Measurements from ENCODE around the gene NCOA3. TPM values are rescaled to one million over a fixed set of nuclear protein-coding genes. Genes with fewer than 3 reads are reported as not detected.
A peak's percentile ranks its signal among the peaks of the same experiment; 100 is the strongest.

Gene NCOA3
- total RNA-seq = 10 to 100 TPM; 27.6 to 32.5 TPM
- polyA plus RNA-seq (ENCODE audit: insufficient read depth, low read depth, low replicate concordance) = 18.1 TPM
- long read RNA-seq, donor 1 = 0 reads
- long read RNA-seq, donor 2, partial matches to known transcripts = 14 of 14 reads
- long read RNA-seq, donor 2, other reads (novel, unspliced or antisense) = 0 of 14 reads

DNA sequence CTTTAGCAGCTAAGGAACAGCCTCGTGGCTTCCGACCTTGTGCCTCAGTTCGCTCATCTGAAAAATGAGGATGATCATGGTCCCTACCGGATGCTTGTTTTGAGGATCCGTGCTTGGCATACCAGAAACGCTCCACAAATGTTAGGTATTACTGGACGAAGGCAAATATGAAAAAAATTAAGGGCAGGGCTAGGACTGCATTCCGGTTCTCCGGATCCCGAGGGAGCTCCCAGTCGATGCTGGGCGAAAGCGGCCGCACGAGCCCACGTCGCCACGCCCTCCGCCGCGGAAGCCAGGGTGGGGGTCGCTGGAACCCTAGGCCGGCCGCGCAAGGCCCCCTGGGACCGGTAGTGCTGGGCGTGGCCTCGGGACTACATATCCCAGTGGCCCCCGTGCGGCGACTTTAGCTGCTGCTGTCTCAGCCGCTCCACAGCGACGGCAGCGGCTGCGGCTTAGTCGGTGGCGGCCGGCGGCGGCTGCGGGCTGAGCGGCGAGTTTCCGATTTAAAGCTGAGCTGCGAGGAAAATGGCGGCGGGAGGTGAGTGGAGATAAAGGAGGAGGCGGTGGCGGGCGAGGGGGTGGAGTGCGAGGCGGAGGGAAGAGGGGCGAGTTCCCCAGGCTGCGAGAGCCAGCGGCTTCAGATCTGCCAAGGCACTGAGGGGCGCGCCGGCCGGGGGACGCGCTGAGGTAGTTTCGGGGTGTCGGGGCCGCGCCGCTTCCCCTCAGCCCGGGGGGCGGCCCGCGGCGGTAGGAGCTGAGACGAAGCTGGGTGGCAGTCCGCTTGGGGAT lies at the start of gene NCOA3:
NCOA3 (plus strand) TSS at position 406 of the 789 bp plus-strand sequence. CDS start 120,361 bp downstream, outside the sequence.
- Histone ChIP-seq H3K9me3 (no peaks in the 10 kb centered on the region), H3K4me1 (peaks cover 16% of the 10 kb centered on the region), H3K27me3 (no peaks in the 10 kb centered on the region), H3K36me3 (ENCODE audit: low read depth, missing control alignments) (no peaks in the 10 kb centered on the region), H3K27ac (peak within 1 kb of the TSS; percentile 95), H3K4me3 (peak within 1 kb of the TSS; percentile 95 to 98)
- DNase-seq = peak; percentile 98
- TF ChIP-seq POLR2A (IDR thresholded peaks at IDR 0.05) = peak; percentile 15
- TF ChIP-seq, protein P1, sequence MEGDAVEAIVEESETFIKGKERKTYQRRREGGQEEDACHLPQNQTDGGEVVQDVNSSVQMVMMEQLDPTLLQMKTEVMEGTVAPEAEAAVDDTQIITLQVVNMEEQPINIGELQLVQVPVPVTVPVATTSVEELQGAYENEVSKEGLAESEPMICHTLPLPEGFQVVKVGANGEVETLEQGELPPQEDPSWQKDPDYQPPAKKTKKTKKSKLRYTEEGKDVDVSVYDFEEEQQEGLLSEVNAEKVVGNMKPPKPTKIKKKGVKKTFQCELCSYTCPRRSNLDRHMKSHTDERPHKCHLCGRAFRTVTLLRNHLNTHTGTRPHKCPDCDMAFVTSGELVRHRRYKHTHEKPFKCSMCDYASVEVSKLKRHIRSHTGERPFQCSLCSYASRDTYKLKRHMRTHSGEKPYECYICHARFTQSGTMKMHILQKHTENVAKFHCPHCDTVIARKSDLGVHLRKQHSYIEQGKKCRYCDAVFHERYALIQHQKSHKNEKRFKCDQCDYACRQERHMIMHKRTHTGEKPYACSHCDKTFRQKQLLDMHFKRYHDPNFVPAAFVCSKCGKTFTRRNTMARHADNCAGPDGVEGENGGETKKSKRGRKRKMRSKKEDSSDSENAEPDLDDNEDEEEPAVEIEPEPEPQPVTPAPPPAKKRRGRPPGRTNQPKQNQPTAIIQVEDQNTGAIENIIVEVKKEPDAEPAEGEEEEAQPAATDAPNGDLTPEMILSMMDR (IDR thresholded peaks at IDR 0.05) = peak; percentile 46 to 83 (median 62)
- intact Hi-C loops (cut with DNase I; ENCODE audit: low total_unique reads) = no loop called here
- 0 to 2% methylated on average over 27 to 48 of the region's 74 CpGs for WGBS, 2 donors

DNA sequence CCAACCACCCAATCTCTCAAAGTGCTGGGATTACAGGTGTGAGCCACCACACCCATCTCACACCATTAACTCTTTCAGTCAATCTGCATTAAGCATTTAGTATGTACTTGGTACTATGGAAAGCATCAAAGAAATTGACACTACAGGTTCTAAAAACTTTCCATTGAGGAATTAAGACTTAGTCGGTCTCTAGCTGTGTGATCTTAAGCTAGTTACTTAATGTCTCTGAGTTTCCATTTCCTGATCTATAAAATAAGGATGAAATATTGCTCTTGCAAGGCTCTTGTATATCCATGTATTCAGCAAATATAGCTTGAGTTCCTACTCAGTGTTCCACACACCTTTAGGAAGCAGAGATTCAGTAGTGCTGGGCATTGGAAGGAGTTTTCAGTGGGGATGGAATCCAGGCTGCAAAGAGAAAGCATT lies 48.9 kb upstream of the NCOA3 start:
- no peak overlapping the region for H3K4me3 ChIP-seq

DNA sequence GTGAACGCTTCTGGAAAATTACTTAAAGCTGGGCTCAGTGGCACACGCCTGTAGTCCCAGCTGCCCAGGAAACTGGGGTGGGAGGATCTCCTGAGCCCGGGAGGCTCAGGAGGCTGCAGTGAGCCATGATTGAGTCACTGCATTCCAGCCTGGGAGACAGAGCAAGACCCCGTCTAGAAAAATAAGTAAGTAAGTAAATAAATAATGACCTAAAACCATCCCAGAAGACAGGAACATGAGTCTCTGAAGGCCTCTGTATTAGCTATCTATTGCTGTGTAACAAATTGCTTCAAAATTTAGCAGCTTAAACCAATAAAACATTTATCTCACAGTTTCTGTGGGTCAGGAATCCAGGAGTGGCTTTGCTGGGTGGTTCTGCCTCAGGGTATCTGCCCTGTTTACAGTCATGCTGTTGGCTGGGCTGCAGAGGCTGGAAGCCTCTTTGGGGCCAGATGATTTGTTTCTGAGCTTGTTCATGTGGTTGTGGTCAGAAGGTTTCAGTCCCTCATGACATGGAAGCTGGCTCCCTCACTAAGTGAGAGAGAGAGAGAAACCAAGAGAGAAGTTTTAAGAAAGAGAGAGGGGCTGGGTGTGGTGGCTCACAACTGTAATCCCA lies 48.4 kb upstream of the NCOA3 start:
- Histone ChIP-seq H3K36me3 (ENCODE audit: low read depth, missing control alignments) (no peaks in the 10 kb centered on the region), H3K27me3 (no peaks in the 10 kb centered on the region), H3K9me3 (no peaks in the 10 kb centered on the region), H3K4me3 (no peak overlapping the region), H3K4me1 (no peaks in the 10 kb centered on the region), H3K27ac (no peak overlapping the region)
- intact Hi-C loops (cut with DNase I; ENCODE audit: low total_unique reads) = no loop called here
- no peak for TF ChIP-seq POLR2A (IDR thresholded peaks at IDR 0.05)
- TF ChIP-seq, protein P1 (IDR thresholded peaks at IDR 0.05) = no peak
- no peak for DNase-seq
- 72 to 75% methylated on average over 4 of the region's 4 CpGs for WGBS, 2 donors

More for the DNA sequence above, 48.9 kb upstream of the NCOA3 start:
- DNase-seq = no peak
- H3K9me3 ChIP-seq = no peaks in the 10 kb centered on the region
- intact Hi-C loops (cut with DNase I; ENCODE audit: low total_unique reads) = no loop called here
- no peaks in the 10 kb centered on the region for H3K27me3 ChIP-seq
- H3K27ac ChIP-seq = no peak overlapping the region
- H3K36me3 ChIP-seq (ENCODE audit: low read depth, missing control alignments) = no peaks in the 10 kb centered on the region
- H3K4me1 ChIP-seq = no peaks in the 10 kb centered on the region
- TF ChIP-seq POLR2A (IDR thresholded peaks at IDR 0.05) = no peak
- TF ChIP-seq, protein P1 (IDR thresholded peaks at IDR 0.05) = no peak
- 94 to 97% methylated on average over 1 of the region's 1 CpG for WGBS, 2 donors

DNA sequence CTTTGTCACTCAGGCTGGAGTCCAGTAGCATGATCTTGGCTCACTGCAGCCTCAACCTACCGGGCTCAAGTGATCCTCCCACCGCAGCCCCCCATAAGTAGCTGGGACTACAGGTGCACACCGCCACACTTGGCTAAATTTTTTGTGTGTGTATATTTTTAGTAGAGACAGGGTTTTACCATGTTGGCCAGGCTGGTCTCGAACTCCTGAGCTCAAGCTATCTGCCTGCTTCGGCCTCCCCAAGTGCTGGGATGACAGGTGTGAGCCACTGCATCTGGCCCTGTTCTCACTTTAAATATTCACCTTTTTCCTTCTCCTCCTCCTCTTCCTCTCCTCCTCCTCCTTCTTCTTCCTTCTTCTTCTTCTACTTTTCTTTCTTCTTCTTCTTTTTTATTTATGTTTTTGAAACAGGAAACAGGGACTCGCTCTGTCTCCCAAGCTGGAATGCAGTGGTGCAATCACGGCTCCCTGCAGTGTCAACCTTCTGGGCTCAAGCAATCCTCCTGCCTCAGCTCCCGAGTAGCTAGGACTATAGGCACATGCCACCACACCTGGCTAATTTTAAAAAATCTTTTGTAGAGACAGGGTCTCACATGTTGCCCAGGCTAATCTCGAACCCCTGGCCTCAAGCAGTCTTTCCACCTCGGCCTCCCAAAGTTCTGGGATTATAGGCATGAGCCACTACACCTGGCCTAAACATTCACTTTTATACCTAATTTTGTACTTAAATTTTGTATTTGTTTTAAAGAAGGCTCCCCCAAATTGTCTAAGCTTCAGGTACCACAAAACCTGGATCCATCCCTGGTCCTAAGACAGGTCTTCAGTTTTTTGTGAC lies 47.2 kb upstream of the NCOA3 start:
- Histone ChIP-seq H3K27me3 (no peaks in the 10 kb centered on the region), H3K36me3 (ENCODE audit: low read depth, missing control alignments) (no peaks in the 10 kb centered on the region), H3K4me3 (no peak overlapping the region), H3K9me3 (no peaks in the 10 kb centered on the region), H3K4me1 (no peaks in the 10 kb centered on the region), H3K27ac (no peak overlapping the region)
- 94 to 95% methylated on average over 10 of the region's 10 CpGs for WGBS, 2 donors
- intact Hi-C loops (cut with DNase I; ENCODE audit: low total_unique reads) = no loop called here
- no peak for TF ChIP-seq POLR2A (IDR thresholded peaks at IDR 0.05)
- TF ChIP-seq, protein P1 (IDR thresholded peaks at IDR 0.05) = no peak
- no peak for DNase-seq
